D341Med (cell line): ENCODE data around the gene WRAP73.

Source experiments
- DNase-seq: peaks from one replicate; pipeline ENCODE4 v3.0.0; 2012; ENCODE audit warnings: low spot score

The WRAP73 gene

GRCh38 chr1:3668585-3669300 lies 18.8 kb upstream of the WRAP73 start:
- DNase-seq = no peak

- no peak for DNase-seq
Observed at GRCh38 chr1:3668148-3668547, 18.2 kb upstream of the WRAP73 start.

- no peak for DNase-seq
Observed at GRCh38 chr1:3664700-3665375, 14.9 kb upstream of the WRAP73 start.

- no peak for DNase-seq
Observed at GRCh38 chr1:3663999-3664699, 14.2 kb upstream of the WRAP73 start.

GRCh38 chr1:3662080-3662671 lies 12.3 kb upstream of the WRAP73 start:
- DNase-seq = no peak

- DNase-seq = no peak
Observed at GRCh38 chr1:3661631-3662030, 11.7 kb upstream of the WRAP73 start.

GRCh38 chr1:3660704-3661103 lies 10.8 kb upstream of the WRAP73 start:
- DNase-seq = no peak

GRCh38 chr1:3659093-3659492 lies 9.2 kb upstream of the WRAP73 start:
- DNase-seq = no peak

- no peak for DNase-seq
Observed at GRCh38 chr1:3658231-3658615, 8.3 kb upstream of the WRAP73 start.

- DNase-seq = no peak
Observed at GRCh38 chr1:3657578-3658230, 7.8 kb upstream of the WRAP73 start.

- DNase-seq = no peak
Observed at GRCh38 chr1:3657096-3657475, 7.2 kb upstream of the WRAP73 start.

GRCh38 chr1:3656450-3657095 lies 6.7 kb upstream of the WRAP73 start:
- no peak for DNase-seq

GRCh38 chr1:3654549-3655281 lies 4.8 kb upstream of the WRAP73 start:
- DNase-seq = no peak

GRCh38 chr1:3653286-3653618 lies 3.3 kb upstream of the WRAP73 start:
- no peak for DNase-seq

GRCh38 chr1:3652548-3653285 lies 2.8 kb upstream of the WRAP73 start:
- DNase-seq = peak; percentile 71

GRCh38 chr1:3651930-3652547 lies 2.1 kb upstream of the WRAP73 start, which contains the start of gene TP73:
TSS of gene TP73 (plus strand) at chr1:3652516. CDS start at chr1:3682366, 29,850 bp downstream.
- DNase-seq = peak; percentile 84

- no peak for DNase-seq
Observed at GRCh38 chr1:3651026-3651929, 1.4 kb upstream of the WRAP73 start.

GRCh38 chr1:3650248-3651025 lies 534 bp upstream of the WRAP73 start:
- DNase-seq = no peak
